ENCODE results near the gene LTB4R2.

DNA sequence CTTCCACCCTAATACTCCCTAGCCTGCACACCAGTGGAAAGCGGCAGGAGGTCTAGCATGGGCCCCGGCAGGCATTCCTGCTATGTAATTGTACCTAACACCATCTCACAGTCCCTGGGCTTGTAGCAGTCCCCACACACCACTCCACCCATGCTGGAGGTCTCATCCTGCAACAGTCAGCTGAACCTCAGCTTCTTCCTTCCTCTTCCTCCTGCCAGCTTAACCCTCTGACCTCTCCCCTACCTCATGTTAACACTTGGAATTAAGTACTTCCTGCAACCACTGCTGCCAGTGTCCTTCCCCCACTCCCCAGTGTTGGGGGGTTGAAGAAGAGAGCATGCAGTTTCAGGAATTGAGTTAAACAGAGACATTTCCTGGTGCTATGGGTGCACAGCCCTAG is 17.4 kb downstream of the LTB4R2 start:
- TF ChIP-seq, protein P1, sequence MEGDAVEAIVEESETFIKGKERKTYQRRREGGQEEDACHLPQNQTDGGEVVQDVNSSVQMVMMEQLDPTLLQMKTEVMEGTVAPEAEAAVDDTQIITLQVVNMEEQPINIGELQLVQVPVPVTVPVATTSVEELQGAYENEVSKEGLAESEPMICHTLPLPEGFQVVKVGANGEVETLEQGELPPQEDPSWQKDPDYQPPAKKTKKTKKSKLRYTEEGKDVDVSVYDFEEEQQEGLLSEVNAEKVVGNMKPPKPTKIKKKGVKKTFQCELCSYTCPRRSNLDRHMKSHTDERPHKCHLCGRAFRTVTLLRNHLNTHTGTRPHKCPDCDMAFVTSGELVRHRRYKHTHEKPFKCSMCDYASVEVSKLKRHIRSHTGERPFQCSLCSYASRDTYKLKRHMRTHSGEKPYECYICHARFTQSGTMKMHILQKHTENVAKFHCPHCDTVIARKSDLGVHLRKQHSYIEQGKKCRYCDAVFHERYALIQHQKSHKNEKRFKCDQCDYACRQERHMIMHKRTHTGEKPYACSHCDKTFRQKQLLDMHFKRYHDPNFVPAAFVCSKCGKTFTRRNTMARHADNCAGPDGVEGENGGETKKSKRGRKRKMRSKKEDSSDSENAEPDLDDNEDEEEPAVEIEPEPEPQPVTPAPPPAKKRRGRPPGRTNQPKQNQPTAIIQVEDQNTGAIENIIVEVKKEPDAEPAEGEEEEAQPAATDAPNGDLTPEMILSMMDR (IDR thresholded peaks at IDR 0.05): no peak
- TF ChIP-seq POLR2A (IDR thresholded peaks at IDR 0.05): no peak

Measured in heart left ventricle (tissue), 13 donors.